ENCODE data around the gene BOC. TPM values are rescaled to one million over a fixed set of nuclear protein-coding genes. Genes with fewer than 3 reads are reported as not detected.

The BOC gene
- total RNA-seq, 1 donor from 2014 or later = 130 TPM

GRCh38 chr3:113221721-113222257 is 10.4 kb downstream of the BOC start:
- Mint-ChIP-seq H3K9me3 (no peaks in the 10 kb centered on the region), H3K4me3 (peak overlapping the region; percentile 18), H3K27me3 (ENCODE audit: low read depth) (no peaks in the 10 kb centered on the region), H3K36me3 (ENCODE audit: low read depth) (peaks cover 24% of the 10 kb centered on the region), H3K27ac (ENCODE audit: unreplicated experiment) (peak overlapping the region; percentile 94), H3K4me1 (peaks cover 57% of the 10 kb centered on the region)
- no peak for TF ChIP-seq CTCF (conservative IDR thresholded peaks at IDR 0.05)
- no peak for DNase-seq (ENCODE audit: low read depth, low spot score)

- Mint-ChIP-seq H3K4me1 (peaks cover 60% of the 10 kb centered on the region), H3K4me3 (peak overlapping the region; percentile 18), H3K36me3 (ENCODE audit: low read depth) (peaks cover 23% of the 10 kb centered on the region)
Measured at GRCh38 chr3:113222451-113223086, 11.2 kb downstream of the BOC start.

GRCh38 chr3:113223475-113224281 is 12.3 kb downstream of the BOC start:
- peak overlapping the region; percentile 21 for H3K4me3 Mint-ChIP-seq
- DNase-seq (ENCODE audit: low read depth, low spot score) = no peak
- H3K4me1 Mint-ChIP-seq = peaks cover 61% of the 10 kb centered on the region
- peaks cover 20% of the 10 kb centered on the region for H3K36me3 Mint-ChIP-seq (ENCODE audit: low read depth)
- no peak for TF ChIP-seq CTCF (conservative IDR thresholded peaks at IDR 0.05)
- H3K27me3 Mint-ChIP-seq (ENCODE audit: low read depth) = no peaks in the 10 kb centered on the region
- no peaks in the 10 kb centered on the region for H3K9me3 Mint-ChIP-seq
- peak overlapping the region; percentile 85 for H3K27ac Mint-ChIP-seq (ENCODE audit: unreplicated experiment)

More at GRCh38 chr3:113222451-113223086, 11.2 kb downstream of the BOC start:
- no peak for DNase-seq (ENCODE audit: low read depth, low spot score)
- Mint-ChIP-seq H3K27me3 (ENCODE audit: low read depth) (no peaks in the 10 kb centered on the region), H3K9me3 (no peaks in the 10 kb centered on the region), H3K27ac (ENCODE audit: unreplicated experiment) (peak overlapping the region; percentile 64)
- no peak for TF ChIP-seq CTCF (conservative IDR thresholded peaks at IDR 0.05)

- peaks cover 19% of the 10 kb centered on the region for H3K36me3 Mint-ChIP-seq (ENCODE audit: low read depth)
- no peak for TF ChIP-seq CTCF (conservative IDR thresholded peaks at IDR 0.05)
- no peaks in the 10 kb centered on the region for H3K9me3 Mint-ChIP-seq
- no peak overlapping the region for H3K27ac Mint-ChIP-seq (ENCODE audit: unreplicated experiment)
- DNase-seq (ENCODE audit: low read depth, low spot score) = no peak
- H3K27me3 Mint-ChIP-seq (ENCODE audit: low read depth) = no peaks in the 10 kb centered on the region
- no peak overlapping the region for H3K4me3 Mint-ChIP-seq
- peaks cover 70% of the 10 kb centered on the region for H3K4me1 Mint-ChIP-seq
Measured at GRCh38 chr3:113225286-113225685, 13.9 kb downstream of the BOC start.

- TF ChIP-seq CTCF (conservative IDR thresholded peaks at IDR 0.05) = no peak
Measured at GRCh38 chr3:113226491-113226890, 15.1 kb downstream of the BOC start.

More at GRCh38 chr3:113226491-113226890, 15.1 kb downstream of the BOC start:
- no peaks in the 10 kb centered on the region for H3K9me3 Mint-ChIP-seq
- peaks cover 64% of the 10 kb centered on the region for H3K4me1 Mint-ChIP-seq
- no peak overlapping the region for H3K27ac Mint-ChIP-seq (ENCODE audit: unreplicated experiment)
- H3K27me3 Mint-ChIP-seq (ENCODE audit: low read depth) = no peaks in the 10 kb centered on the region
- peaks cover 13% of the 10 kb centered on the region for H3K36me3 Mint-ChIP-seq (ENCODE audit: low read depth)
- H3K4me3 Mint-ChIP-seq = no peak overlapping the region
- DNase-seq (ENCODE audit: low read depth, low spot score) = no peak

All from neural crest cell (in vitro differentiated cells).